K562 (cell line): ENCODE results near the gene FRMD1. TPM values are rescaled to one million over a fixed set of nuclear protein-coding genes. Genes with fewer than 3 reads are reported as not detected.

Experiments
- ERF ChIP-seq: fragments of 450-650 bp; formaldehyde crosslinking; IDR thresholded peaks from 2 replicates; pipeline ENCODE4 v1.4.0; 2020; ENCODE audit warnings: mild to moderate bottlenecking, mixed read lengths
- HOXB6 ChIP-seq: fragments of 250-450 bp; sonication (Bioruptor Pico); IDR thresholded peaks from 2 replicates; pipeline ENCODE4 v1.5.1; 2022; ENCODE audit warnings: mild to moderate bottlenecking, borderline replicate concordance
- NCOA2 ChIP-seq, 2 experiments: fragments of 450-650 bp; IDR thresholded peaks; 2 replicates each; pipeline ENCODE4 v1.6.1; 2018; ENCODE audit warnings: mild to moderate bottlenecking in 2 of 2, moderate library complexity in 1 of 2; ENCODE audit not compliant: partially characterized antibody in 2 of 2
- NFYB ChIP-seq: IDR thresholded peaks from 2 replicates; pipeline ENCODE4 v1.6.1; 2011; ENCODE audit warnings: mild to moderate bottlenecking, moderate library complexity; ENCODE audit not compliant: insufficient read length; ENCODE audit errors: extremely low read depth
- PRMT5 ChIP-seq: sonication (generic); formaldehyde crosslinking; IDR thresholded peaks from 2 replicates; pipeline ENCODE4 v1.5.0; 2020; ENCODE audit warnings: missing genetic modification reagents
- RNF2 ChIP-seq: sonication (generic); IDR thresholded peaks from 2 replicates; pipeline ENCODE4 v1.6.1; 2016
- TFAM ChIP-seq: fragments of 250-450 bp; sonication (Bioruptor Pico); conservative IDR thresholded peaks from 2 replicates; pipeline ENCODE4 v1.5.0; 2021; ENCODE audit warnings: mild to moderate bottlenecking, moderate library complexity
- ZBED1 ChIP-seq: IDR thresholded peaks from 2 replicates; pipeline ENCODE4 v1.6.1; 2014
- ZKSCAN8 ChIP-seq: fragments of 200-800 bp; sonication (Bioruptor generic); IDR thresholded peaks from 2 replicates; pipeline ENCODE4 v1.6.1; 2016; ENCODE audit warnings: missing genetic modification characterization, missing compliant biosample characterization
- ZNF41 ChIP-seq: fragments of 250-450 bp; sonication (Bioruptor Pico); conservative IDR thresholded peaks from 2 replicates; pipeline ENCODE4 v1.4.0; 2020; ENCODE audit warnings: mild to moderate bottlenecking
- ZNF583 ChIP-seq: fragments of 250-450 bp; sonication (Bioruptor Pico); IDR thresholded peaks from 2 replicates; pipeline ENCODE4 v1.4.0; 2020
- polyA plus RNA-seq, 8 experiments: library from polyadenylated mRNA; depleted of rRNA in 4 of 8; stranded (reverse) in 5 of 8; unstranded in 3 of 8; fragments of >200 nt; fragmentation: Nextera tagmentation in 2 of 8; fragmentation: Illumina TruSeq in 1 of 8; extraction: Ambion mirVana in 2 of 8; extraction: Trizol in 1 of 8; gene quantifications; 2 replicates each; pipeline versions ENCODE4 v1.2.1 to v1.2.3, GENCODE V29; 2011 to 2014; ENCODE audit warnings: inconsistent platforms in 1 of 8, missing spikeins in 1 of 8
- total RNA-seq, 7 experiments: library from RNA; depleted of rRNA in 6 of 7; stranded (reverse); fragments of >200 nt in 6 of 7; fragmentation: Illumina TruSeq in 2 of 7; extraction: Trizol in 2 of 7; gene quantifications; 2 replicates each; pipeline versions ENCODE4 v1.2.1 to v1.2.3, GENCODE V29; 2011 to 2021; ENCODE audit warnings: low replicate concordance in 1 of 7
- TF ChIP-seq, protein P1 (sequence below): fragments of 200-600 bp; sonication (generic); IDR thresholded peaks from one replicate; pipeline ENCODE4 v1.6.1; 2012; ENCODE audit warnings: mild to moderate bottlenecking, low read depth, low read length, inconsistent platforms
- TF ChIP-seq, protein P2 (sequence below), 3 experiments: IDR thresholded peaks in 2 of 3; conservative IDR thresholded peaks in 1 of 3; 2 replicates each; pipeline ENCODE4 v1.5.1; 2011 to 2012; ENCODE audit warnings: low read length in 3 of 3, mild to moderate bottlenecking in 3 of 3, control low read depth in 2 of 3, improper control_type of control experiment in 1 of 3, inconsistent platforms in 1 of 3, low read depth in 1 of 3, mixed read lengths in 1 of 3, moderate library complexity in 1 of 3; ENCODE audit not compliant: insufficient read depth in 2 of 3
- TF ChIP-seq, protein P3 (sequence below): fragments of 250-450 bp; sonication (Bioruptor Pico); IDR thresholded peaks from 2 replicates; pipeline ENCODE4 v1.9.0; 2021; ENCODE audit warnings: mild to moderate bottlenecking, inconsistent platforms

FRMD1 gene
- total and polyA plus RNA-seq, 9 of the 15 experiments (the other 6 are each of a cell fraction or from before 2014, with no cell fraction given) = 0.01 to 0.04 (median 0.01) TPM; not detected in 6

DNA sequence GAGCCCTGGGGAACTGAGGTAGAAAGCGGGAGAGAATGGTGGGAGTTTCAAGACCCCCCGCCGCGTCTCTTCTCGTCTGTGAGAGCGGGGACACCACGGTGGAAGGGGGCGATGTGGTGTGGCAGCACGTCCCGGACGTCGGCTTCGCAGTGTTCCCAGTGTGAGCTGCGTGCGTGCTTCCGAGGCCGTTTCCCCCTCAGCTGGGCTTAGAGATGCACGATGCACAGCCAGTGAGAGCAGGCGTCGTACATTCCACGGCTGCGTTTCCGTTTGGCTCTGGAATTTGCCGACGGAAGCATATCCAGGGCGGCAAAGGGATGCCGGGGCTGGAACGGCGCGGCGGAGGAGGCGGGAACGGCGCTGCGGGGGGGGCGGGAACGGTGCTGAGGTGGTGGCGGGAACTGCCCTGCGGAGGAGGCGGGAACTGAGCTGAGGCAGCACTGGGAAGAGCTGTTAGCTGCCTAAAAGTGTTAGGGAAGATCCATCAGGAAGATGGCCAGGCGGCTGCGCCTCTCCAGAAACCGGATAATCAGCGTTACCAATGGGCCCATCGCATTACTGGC is 43.8 kb downstream of the FRMD1 start (continued):
- TF ChIP-seq NCOA2 (IDR thresholded peaks at IDR 0.05; ENCODE audit: partially characterized antibody in 2 of 2) (no peak), ZNF41 (no peak), TFAM (CRISPR knock-in tag) (no peak), PRMT5 (no peak), ERF (no peak), ZNF583 (CRISPR knock-in tag) (no peak), HOXB6 (no peak), ZKSCAN8 (CRISPR knock-in tag) (no peak), RNF2 (0 out of 2 replicates have a peak, but pooled peaks have one; percentile 26), NFYB (no peak), ZBED1 (no peak)
- TF ChIP-seq, protein P1, sequence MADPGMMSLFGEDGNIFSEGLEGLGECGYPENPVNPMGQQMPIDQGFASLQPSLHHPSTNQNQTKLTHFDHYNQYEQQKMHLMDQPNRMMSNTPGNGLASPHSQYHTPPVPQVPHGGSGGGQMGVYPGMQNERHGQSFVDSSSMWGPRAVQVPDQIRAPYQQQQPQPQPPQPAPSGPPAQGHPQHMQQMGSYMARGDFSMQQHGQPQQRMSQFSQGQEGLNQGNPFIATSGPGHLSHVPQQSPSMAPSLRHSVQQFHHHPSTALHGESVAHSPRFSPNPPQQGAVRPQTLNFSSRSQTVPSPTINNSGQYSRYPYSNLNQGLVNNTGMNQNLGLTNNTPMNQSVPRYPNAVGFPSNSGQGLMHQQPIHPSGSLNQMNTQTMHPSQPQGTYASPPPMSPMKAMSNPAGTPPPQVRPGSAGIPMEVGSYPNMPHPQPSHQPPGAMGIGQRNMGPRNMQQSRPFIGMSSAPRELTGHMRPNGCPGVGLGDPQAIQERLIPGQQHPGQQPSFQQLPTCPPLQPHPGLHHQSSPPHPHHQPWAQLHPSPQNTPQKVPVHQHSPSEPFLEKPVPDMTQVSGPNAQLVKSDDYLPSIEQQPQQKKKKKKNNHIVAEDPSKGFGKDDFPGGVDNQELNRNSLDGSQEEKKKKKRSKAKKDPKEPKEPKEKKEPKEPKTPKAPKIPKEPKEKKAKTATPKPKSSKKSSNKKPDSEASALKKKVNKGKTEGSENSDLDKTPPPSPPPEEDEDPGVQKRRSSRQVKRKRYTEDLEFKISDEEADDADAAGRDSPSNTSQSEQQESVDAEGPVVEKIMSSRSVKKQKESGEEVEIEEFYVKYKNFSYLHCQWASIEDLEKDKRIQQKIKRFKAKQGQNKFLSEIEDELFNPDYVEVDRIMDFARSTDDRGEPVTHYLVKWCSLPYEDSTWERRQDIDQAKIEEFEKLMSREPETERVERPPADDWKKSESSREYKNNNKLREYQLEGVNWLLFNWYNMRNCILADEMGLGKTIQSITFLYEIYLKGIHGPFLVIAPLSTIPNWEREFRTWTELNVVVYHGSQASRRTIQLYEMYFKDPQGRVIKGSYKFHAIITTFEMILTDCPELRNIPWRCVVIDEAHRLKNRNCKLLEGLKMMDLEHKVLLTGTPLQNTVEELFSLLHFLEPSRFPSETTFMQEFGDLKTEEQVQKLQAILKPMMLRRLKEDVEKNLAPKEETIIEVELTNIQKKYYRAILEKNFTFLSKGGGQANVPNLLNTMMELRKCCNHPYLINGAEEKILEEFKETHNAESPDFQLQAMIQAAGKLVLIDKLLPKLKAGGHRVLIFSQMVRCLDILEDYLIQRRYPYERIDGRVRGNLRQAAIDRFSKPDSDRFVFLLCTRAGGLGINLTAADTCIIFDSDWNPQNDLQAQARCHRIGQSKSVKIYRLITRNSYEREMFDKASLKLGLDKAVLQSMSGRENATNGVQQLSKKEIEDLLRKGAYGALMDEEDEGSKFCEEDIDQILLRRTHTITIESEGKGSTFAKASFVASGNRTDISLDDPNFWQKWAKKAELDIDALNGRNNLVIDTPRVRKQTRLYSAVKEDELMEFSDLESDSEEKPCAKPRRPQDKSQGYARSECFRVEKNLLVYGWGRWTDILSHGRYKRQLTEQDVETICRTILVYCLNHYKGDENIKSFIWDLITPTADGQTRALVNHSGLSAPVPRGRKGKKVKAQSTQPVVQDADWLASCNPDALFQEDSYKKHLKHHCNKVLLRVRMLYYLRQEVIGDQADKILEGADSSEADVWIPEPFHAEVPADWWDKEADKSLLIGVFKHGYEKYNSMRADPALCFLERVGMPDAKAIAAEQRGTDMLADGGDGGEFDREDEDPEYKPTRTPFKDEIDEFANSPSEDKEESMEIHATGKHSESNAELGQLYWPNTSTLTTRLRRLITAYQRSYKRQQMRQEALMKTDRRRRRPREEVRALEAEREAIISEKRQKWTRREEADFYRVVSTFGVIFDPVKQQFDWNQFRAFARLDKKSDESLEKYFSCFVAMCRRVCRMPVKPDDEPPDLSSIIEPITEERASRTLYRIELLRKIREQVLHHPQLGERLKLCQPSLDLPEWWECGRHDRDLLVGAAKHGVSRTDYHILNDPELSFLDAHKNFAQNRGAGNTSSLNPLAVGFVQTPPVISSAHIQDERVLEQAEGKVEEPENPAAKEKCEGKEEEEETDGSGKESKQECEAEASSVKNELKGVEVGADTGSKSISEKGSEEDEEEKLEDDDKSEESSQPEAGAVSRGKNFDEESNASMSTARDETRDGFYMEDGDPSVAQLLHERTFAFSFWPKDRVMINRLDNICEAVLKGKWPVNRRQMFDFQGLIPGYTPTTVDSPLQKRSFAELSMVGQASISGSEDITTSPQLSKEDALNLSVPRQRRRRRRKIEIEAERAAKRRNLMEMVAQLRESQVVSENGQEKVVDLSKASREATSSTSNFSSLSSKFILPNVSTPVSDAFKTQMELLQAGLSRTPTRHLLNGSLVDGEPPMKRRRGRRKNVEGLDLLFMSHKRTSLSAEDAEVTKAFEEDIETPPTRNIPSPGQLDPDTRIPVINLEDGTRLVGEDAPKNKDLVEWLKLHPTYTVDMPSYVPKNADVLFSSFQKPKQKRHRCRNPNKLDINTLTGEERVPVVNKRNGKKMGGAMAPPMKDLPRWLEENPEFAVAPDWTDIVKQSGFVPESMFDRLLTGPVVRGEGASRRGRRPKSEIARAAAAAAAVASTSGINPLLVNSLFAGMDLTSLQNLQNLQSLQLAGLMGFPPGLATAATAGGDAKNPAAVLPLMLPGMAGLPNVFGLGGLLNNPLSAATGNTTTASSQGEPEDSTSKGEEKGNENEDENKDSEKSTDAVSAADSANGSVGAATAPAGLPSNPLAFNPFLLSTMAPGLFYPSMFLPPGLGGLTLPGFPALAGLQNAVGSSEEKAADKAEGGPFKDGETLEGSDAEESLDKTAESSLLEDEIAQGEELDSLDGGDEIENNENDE = no peak
- TF ChIP-seq, protein P2, sequence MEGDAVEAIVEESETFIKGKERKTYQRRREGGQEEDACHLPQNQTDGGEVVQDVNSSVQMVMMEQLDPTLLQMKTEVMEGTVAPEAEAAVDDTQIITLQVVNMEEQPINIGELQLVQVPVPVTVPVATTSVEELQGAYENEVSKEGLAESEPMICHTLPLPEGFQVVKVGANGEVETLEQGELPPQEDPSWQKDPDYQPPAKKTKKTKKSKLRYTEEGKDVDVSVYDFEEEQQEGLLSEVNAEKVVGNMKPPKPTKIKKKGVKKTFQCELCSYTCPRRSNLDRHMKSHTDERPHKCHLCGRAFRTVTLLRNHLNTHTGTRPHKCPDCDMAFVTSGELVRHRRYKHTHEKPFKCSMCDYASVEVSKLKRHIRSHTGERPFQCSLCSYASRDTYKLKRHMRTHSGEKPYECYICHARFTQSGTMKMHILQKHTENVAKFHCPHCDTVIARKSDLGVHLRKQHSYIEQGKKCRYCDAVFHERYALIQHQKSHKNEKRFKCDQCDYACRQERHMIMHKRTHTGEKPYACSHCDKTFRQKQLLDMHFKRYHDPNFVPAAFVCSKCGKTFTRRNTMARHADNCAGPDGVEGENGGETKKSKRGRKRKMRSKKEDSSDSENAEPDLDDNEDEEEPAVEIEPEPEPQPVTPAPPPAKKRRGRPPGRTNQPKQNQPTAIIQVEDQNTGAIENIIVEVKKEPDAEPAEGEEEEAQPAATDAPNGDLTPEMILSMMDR (IDR thresholded peaks at IDR 0.05 in 2 of 3, conservative IDR thresholded peaks at IDR 0.05 in 1 of 3; ENCODE audit: insufficient read depth in 2 of 3, low read depth in 1 of 3, low read length in 3 of 3) = no peak
- TF ChIP-seq, protein P3, sequence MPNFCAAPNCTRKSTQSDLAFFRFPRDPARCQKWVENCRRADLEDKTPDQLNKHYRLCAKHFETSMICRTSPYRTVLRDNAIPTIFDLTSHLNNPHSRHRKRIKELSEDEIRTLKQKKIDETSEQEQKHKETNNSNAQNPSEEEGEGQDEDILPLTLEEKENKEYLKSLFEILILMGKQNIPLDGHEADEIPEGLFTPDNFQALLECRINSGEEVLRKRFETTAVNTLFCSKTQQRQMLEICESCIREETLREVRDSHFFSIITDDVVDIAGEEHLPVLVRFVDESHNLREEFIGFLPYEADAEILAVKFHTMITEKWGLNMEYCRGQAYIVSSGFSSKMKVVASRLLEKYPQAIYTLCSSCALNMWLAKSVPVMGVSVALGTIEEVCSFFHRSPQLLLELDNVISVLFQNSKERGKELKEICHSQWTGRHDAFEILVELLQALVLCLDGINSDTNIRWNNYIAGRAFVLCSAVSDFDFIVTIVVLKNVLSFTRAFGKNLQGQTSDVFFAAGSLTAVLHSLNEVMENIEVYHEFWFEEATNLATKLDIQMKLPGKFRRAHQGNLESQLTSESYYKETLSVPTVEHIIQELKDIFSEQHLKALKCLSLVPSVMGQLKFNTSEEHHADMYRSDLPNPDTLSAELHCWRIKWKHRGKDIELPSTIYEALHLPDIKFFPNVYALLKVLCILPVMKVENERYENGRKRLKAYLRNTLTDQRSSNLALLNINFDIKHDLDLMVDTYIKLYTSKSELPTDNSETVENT (CRISPR knock-in tag) = no peak
